AG09309 (cell line): Measurements from ENCODE around the gene ILKAP.

Experiments used
- DNase-seq: peaks from one replicate; pipeline ENCODE4 v3.0.0-alpha.2; 2010; ENCODE audit warnings: low read depth
- H3K4me3 ChIP-seq: 2 replicates; pipeline ENCODE4 v1.5.1; 2011; ENCODE audit warnings: mild to moderate bottlenecking, low read depth, low read length, moderate library complexity; ENCODE audit not compliant: control insufficient read depth
- TF ChIP-seq, protein P1 (sequence below): IDR thresholded peaks from 2 replicates; pipeline ENCODE4 v1.5.1; 2011; ENCODE audit warnings: mild to moderate bottlenecking, low read depth, low read length, inconsistent platforms; ENCODE audit not compliant: insufficient read depth, control insufficient read depth; ENCODE audit errors: missing control alignments

ILKAP gene

DNA sequence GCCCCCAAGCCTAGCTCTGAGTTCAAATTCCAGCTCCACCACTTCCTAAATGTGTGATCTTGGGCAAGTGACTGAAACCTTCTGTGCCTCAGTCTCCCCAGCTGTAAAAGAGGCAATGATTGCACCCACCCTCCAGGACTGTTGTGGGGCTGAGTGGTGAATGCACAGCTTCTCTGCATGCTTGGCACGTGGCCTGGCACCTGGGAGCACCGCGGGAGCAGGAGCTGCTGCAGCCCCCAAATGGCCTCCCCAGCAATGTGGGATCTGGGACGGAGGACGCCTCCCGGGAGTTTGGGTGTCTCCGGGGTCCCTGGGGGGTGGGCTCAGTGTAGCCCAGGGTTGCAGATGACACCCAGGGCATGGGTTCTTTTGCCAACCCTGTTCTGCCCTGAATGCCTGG lies 63.5 kb downstream of the ILKAP start:
- no peak for DNase-seq
- no peak overlapping the region for H3K4me3 ChIP-seq
- TF ChIP-seq, protein P1, sequence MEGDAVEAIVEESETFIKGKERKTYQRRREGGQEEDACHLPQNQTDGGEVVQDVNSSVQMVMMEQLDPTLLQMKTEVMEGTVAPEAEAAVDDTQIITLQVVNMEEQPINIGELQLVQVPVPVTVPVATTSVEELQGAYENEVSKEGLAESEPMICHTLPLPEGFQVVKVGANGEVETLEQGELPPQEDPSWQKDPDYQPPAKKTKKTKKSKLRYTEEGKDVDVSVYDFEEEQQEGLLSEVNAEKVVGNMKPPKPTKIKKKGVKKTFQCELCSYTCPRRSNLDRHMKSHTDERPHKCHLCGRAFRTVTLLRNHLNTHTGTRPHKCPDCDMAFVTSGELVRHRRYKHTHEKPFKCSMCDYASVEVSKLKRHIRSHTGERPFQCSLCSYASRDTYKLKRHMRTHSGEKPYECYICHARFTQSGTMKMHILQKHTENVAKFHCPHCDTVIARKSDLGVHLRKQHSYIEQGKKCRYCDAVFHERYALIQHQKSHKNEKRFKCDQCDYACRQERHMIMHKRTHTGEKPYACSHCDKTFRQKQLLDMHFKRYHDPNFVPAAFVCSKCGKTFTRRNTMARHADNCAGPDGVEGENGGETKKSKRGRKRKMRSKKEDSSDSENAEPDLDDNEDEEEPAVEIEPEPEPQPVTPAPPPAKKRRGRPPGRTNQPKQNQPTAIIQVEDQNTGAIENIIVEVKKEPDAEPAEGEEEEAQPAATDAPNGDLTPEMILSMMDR: no peak

- TF ChIP-seq, protein P1: peak; percentile 37
- DNase-seq: no peak
- no peak overlapping the region for H3K4me3 ChIP-seq
These were observed 64.1 kb downstream of the ILKAP start for GRCh38 chr2:238139196-238140039.

DNA sequence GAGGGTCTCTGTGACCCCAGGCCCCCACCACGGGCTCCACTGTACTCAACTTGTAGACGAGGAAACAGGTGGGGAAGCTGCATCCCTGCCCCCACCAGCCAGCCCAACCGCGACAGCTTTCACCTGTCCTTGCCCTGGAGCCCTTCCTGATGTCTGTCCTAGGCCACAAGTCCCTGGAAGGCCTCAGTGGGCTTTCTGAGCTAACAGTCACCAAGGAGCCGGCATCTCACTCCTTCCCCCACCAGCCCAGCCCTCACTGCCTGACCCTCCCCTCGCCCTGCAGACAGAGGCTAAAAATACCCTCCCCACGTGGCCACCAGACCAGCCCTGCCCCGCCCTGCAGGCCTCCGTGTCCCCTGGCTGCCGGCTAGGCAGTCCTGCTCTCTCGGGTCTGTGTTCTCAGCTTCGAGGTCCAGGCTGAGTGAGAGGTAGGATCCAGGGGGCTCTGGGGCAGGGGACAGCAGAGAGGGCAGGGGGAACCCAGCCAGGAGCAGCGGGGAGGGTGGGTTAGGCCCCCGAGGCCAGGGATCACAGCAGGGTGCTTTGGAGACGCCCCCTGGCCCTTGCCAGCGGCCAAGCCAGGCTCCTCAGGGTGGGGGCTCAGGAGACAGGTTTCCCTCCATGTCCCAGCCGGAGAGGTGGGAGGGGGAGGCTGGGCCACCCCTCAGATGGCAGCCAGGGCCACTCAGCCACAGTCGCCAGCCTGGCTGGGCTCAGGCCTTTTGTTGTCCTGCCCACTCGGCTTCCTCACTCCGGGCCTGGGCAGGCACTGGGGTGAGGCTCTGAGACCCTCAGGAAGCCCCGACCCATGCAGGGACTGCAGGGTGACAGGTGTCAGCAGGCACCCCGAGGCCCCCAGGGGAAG lies 64.9 kb downstream of the ILKAP start, which contains the start of gene KLHL30:
Gene KLHL30, plus strand, starts transcription at position 338 of the 865 bp plus-strand sequence. CDS start 2,087 bp downstream, outside the sequence.
- DNase-seq: no peak
- H3K4me3 ChIP-seq: no peak within 1 kb of the TSS
- TF ChIP-seq, protein P1: no peak

DNA sequence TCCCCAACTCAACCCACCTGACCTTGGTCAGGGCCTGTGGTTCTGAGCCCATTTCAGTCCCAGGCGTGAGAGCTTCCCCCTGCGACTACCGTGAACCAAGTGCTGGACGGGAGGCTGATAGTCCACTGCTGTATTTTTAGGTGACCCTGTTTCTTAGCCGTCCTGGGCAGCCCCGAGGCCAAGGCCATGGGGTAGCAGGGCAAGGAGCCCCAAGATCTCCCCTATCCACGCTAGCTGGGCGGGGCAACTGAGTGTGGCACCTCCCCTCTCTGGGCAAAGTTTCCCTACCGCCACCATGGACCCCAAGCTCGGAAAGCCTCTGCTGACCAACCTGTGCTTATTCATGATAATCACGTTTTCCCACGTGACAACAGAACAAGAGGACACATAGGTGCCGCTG lies 65.6 kb downstream of the ILKAP start:
- TF ChIP-seq, protein P1: no peak
- H3K4me3 ChIP-seq: no peak overlapping the region
- DNase-seq: no peak

DNA sequence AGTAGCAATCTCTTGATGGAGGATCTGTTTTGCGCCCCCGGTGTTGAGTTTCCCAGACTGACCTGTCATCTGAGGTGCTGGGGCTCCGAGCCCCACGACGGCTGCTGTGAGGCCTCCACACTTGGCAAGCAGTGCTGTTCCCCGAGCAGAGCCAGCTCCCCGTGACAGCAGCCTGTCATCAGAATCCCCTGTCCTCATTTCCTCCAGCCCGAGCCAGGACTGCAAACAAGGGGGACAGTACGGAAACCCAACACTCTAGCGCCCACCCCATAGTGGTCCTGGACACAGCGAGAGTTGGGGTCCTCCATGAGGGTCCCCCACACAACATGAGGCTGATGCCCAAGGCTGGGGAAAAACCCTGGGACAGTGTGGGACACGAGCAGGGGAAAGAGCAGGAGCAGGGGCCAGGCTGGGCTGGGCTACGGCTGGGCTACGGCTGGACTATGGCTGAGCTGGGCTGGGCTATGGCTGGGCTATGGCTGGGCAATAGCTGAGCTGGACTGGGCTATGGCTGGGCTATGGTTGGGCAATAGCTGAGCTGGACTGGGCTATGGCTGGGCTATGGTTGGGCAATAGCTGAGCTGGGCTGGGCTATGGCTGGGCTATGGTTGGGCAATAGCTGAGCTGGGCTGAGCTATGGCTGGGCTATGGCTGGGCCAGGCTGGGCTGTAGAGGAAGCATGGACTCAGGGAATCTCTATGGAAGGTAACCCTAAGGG lies 66.5 kb downstream of the ILKAP start:
- no peak overlapping the region for H3K4me3 ChIP-seq
- TF ChIP-seq, protein P1: no peak
- DNase-seq: peak; percentile 32

DNA sequence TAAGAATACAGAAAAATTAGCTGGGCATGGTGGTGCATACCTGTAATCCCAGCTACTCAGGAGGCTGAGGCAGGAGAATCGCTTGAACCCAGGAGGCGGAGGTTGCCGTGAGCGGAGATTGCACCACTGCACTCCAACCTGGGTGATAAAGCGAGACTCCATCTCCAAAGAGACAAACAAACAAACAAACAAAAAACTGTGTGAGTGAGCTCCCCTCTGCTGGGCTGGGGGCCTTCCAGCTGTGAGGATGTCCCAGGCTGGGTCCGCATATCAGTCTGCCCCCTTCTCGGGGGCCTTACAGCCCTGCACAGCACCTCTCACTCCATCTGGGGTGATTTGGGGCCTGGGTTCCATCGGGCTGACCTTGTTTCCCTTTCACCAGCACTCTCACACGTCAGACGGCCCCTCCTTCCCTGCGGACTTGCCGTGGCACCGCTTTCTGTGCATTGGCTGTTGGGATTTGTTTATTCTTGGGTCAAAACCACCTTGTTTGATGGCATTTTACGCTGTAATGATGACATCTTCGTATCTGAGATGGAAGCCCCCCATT lies 67.8 kb downstream of the ILKAP start:
- no peak for DNase-seq
- TF ChIP-seq, protein P1: no peak
- H3K4me3 ChIP-seq: no peak overlapping the region
